B cell (primary cell): ENCODE data around the gene LYZL6.

Source experiments
- CTCF ChIP-seq: fragments of 200-600 bp; IDR thresholded peaks from one replicate; pipeline ENCODE4 v1.8.0; 2022; ENCODE audit warnings: antibody characterized with exemption, mild to moderate bottlenecking
- EZH2 ChIP-seq: IDR thresholded peaks from 2 replicates; pipeline ENCODE4 v1.6.1; 2012; ENCODE audit warnings: borderline replicate concordance, low read depth, mild to moderate bottlenecking, moderate library complexity, low read length; ENCODE audit not compliant: insufficient read depth, poor library complexity, severe bottlenecking

- no peak for TF ChIP-seq CTCF
- no peak for TF ChIP-seq EZH2
These were observed 52.7 kb downstream of the LYZL6 start for GRCh38 chr17:35890774-35891155.
